Heart left ventricle (tissue), 16 donors: ENCODE measurements around the gene DRC7. TPM values are rescaled to one million over a fixed set of nuclear protein-coding genes. Genes with fewer than 3 reads are reported as not detected.

Experiments used
- ATAC-seq, 4 donors: fragments of 200-7000 bp; cut with Tn5 transposase; one replicate each; pipeline ENCODE4 v1.9.1; 2020 to 2022; ENCODE audit warnings: moderate library complexity in 4 of 4, mild to moderate bottlenecking in 3 of 4, moderate number of reproducible peaks in 1 of 4
- DNase-seq, 5 donors: peaks; one replicate each; pipeline ENCODE4 v3.0.0-alpha.2; 2020
- H3K27ac ChIP-seq, 12 donors: fragments of 200-600 bp; sonication (generic) in 4 of 12; one replicate each; pipeline versions ENCODE4 v1.5.0 to v1.8.0; 2016 to 2022; ENCODE audit warnings: mild to moderate bottlenecking in 2 of 12
- H3K27me3 ChIP-seq, 9 donors: fragments of 200-600 bp; sonication (generic) in 2 of 9; one replicate each; pipeline versions ENCODE4 v1.5.1 to v1.8.0; 2016 to 2022; ENCODE audit warnings: mild to moderate bottlenecking in 3 of 9
- H3K36me3 ChIP-seq, 9 donors: fragments of 200-600 bp; sonication (generic) in 2 of 9; one replicate each; pipeline versions ENCODE4 v1.5.0 to v1.8.0; 2018 to 2022; ENCODE audit warnings: mild to moderate bottlenecking in 2 of 9
- H3K4me1 ChIP-seq, 12 donors: fragments of 200-600 bp; sonication (generic) in 4 of 12; one replicate each; pipeline versions ENCODE4 v1.5.0 to v1.8.0; 2016 to 2022; ENCODE audit warnings: mild to moderate bottlenecking in 3 of 12
- H3K4me3 ChIP-seq, 12 donors: fragments of 200-600 bp; sonication (generic) in 4 of 12; one replicate each; pipeline versions ENCODE4 v1.5.0 to v1.8.0; 2017 to 2022; ENCODE audit warnings: mild to moderate bottlenecking in 9 of 12, moderate library complexity in 4 of 12
- H3K9me3 ChIP-seq, 12 donors: fragments of 200-600 bp; sonication (generic) in 4 of 12; one replicate each; pipeline versions ENCODE4 v1.5.0 to v1.8.0; 2016 to 2022; ENCODE audit warnings: mild to moderate bottlenecking in 1 of 12
- CTCF ChIP-seq, 12 donors: fragments of 200-600 bp; sonication (generic) in 4 of 12; IDR thresholded peaks; one replicate each; pipeline versions ENCODE4 v1.5.0 to v1.8.0; 2018 to 2022; ENCODE audit warnings: antibody characterized with exemption in 12 of 12, mild to moderate bottlenecking in 5 of 12
- POLR2A ChIP-seq, 2 donors: fragments of 450-650 bp; IDR thresholded peaks; one replicate each; pipeline ENCODE4 v1.6.1; 2017; ENCODE audit warnings: antibody characterized with exemption in 2 of 2, mild to moderate bottlenecking in 2 of 2, moderate library complexity in 2 of 2
- WGBS, 4 donors: extraction: QIAGEN DNeasy Blood & Tissue Kit in 2 of 4; methylation state at CpG; one replicate each; pipeline versions ENCODE4 v1.1.5 to v1.1.7; 2013 to 2018; 5-methylcytosine and 5-hydroxymethylcytosine counted together
- intact Hi-C, 10 donors: fragments of 100-400 bp; cut with DNase I; formaldehyde crosslinking; loops; one replicate each; pipeline versions ENCODE4 v1.11.1 to v1.14.2; 2022
- polyA plus RNA-seq, 2 donors: library from polyadenylated mRNA; stranded (reverse); fragments of 200-250 nt; gene quantifications; one replicate each; pipeline ENCODE4 v1.2.3, GENCODE V29; 2013
- total RNA-seq, 9 donors: library from RNA; depleted of rRNA in 2 of 9; stranded (reverse); fragments of >200 nt in 2 of 9; fragmentation: NEBNext Ultra II Directional in 3 of 9; extraction: Animal tissue kit (Norgen Biotek cat#: 25700) in 3 of 9; gene quantifications; one replicate each; pipeline versions ENCODE4 v1.1.0 to v1.2.4, GENCODE V29; 2016 to 2023
- donor health status: ischemic (EF 13 %, LVEDD 7.1; RV severe dilation, severe dysfunction).
- donor health status: healthy with polysubstance abuse.
- donor health status: DM: no; HTN: yes; CAD: no.
- donor health status: DM: no; HTN: no; CAD: no.
- donor health status: ischemic (EF 25% LVEDD 6.9; RV normal size, moderate dysfunction).
- donor health status: ischemic (EF 25% LVEDD 5.7; RV mildly dilated, moderate dysfunction).
- donor health status: healthy.
- donor health status: DM: yes; HTN: yes; CAD: no.
- donor health status: ischemic (EF 35%, LVEDD 5.7; RV mildly dilated, moderate dysfunction).
- donor health status: nonischemic (EF 11% LVEDD 7.7; RV severe dilation, severe dysfunction).
- donor health status: DM: yes; HTN: yes; CAD: no.
- donor health status: PGD.
- donor health status: ischemic (EF 29% LVEDD 5.4; RV normal size, mild dysfunction).
- donor health status: nonischemic (EF 23%, LVEDD 6.1; RV moderate dilation, normal function).

DRC7 gene
- total and polyA plus RNA-seq, 11 donors, result 0.29 TPM; not detected in 10

GRCh38 chr16:57732037-57732436 lies 37.4 kb downstream of the DRC7 start:
- intact Hi-C loops, result loop anchor here in 1 of 10 donors (10.0 kb wide), 1 partner anchor 273 kb away; the partner anchor contains the start of genes USB1 and ZNF319
- 65 to 73% (median 68%) methylated on average over 2 of the region's 2 CpGs for WGBS, 4 donors
- peaks cover 0 to 21% (median 16%) of the 10 kb centered on the region in 12 donors for H3K4me1 ChIP-seq
- H3K27me3 ChIP-seq, result no peaks in the 10 kb centered on the region
- ATAC-seq, result no peak
- no peaks in the 10 kb centered on the region for H3K36me3 ChIP-seq
- H3K4me3 ChIP-seq, result no peak overlapping the region
- TF ChIP-seq POLR2A (IDR thresholded peaks at IDR 0.05) (no peak), CTCF (IDR thresholded peaks at IDR 0.05) (no peak)
- no peak overlapping the region for H3K27ac ChIP-seq
- DNase-seq, result no peak
- peaks cover 0 to 10% (median 0%) of the 10 kb centered on the region in 12 donors for H3K9me3 ChIP-seq

- intact Hi-C loops, result loop anchor here in 1 of 10 donors (10.0 kb wide), 1 partner anchor 272 kb away; the partner anchor contains the start of genes USB1 and ZNF319
- WGBS, 4 donors, result 67 to 80% (median 71%) methylated on average over 2 of the region's 2 CpGs
- Histone ChIP-seq H3K4me3 (no peak overlapping the region), H3K27ac (no peak overlapping the region), H3K9me3 (peaks cover 0 to 10% (median 0%) of the 10 kb centered on the region in 12 donors), H3K27me3 (no peaks in the 10 kb centered on the region), H3K4me1 (peaks cover 0 to 26% (median 18%) of the 10 kb centered on the region in 12 donors), H3K36me3 (peaks cover 0 to 2% (median 0%) of the 10 kb centered on the region in 9 donors)
- DNase-seq (peak in 1 of 5 donors; percentile 3), ATAC-seq (no peak)
- TF ChIP-seq POLR2A (IDR thresholded peaks at IDR 0.05) (no peak), CTCF (IDR thresholded peaks at IDR 0.05) (no peak)
These were observed 38.1 kb downstream of the DRC7 start for GRCh38 chr16:57732714-57733113.

GRCh38 chr16:57734308-57734924 lies 39.8 kb downstream of the DRC7 start:
- Histone ChIP-seq H3K27me3 (no peaks in the 10 kb centered on the region), H3K4me3 (peak overlapping the region; percentile 40 to 97 (median 74)), H3K27ac (peak overlapping the region; percentile 68 to 96 (median 88)), H3K4me1 (peaks cover 0 to 26% (median 18%) of the 10 kb centered on the region in 12 donors), H3K9me3 (peaks cover 0 to 10% (median 0%) of the 10 kb centered on the region in 12 donors), H3K36me3 (peaks cover 0 to 5% (median 0%) of the 10 kb centered on the region in 9 donors)
- WGBS, 4 donors, result 58 to 70% (median 60%) methylated on average over 16 to 20 of the region's 20 CpGs
- no peak for TF ChIP-seq CTCF (IDR thresholded peaks at IDR 0.05)
- no peak for TF ChIP-seq POLR2A (IDR thresholded peaks at IDR 0.05)
- intact Hi-C loops, result loop anchor here in 1 of 10 donors (10.0 kb wide), 1 partner anchor 270 kb away; the partner anchor contains the start of genes USB1 and ZNF319
- ATAC-seq (no peak), DNase-seq (peak in 1 of 5 donors; percentile 5)
